ENCODE data around the gene DOCK2. TPM values are rescaled to one million over a fixed set of nuclear protein-coding genes. Genes with fewer than 3 reads are reported as not detected.

Gene DOCK2
- total and polyA plus RNA-seq, 2 of the 8 experiments (the other 6 are each of a cell fraction or from before 2014, with no cell fraction given) = 3.9 to 5.7 TPM

DNA sequence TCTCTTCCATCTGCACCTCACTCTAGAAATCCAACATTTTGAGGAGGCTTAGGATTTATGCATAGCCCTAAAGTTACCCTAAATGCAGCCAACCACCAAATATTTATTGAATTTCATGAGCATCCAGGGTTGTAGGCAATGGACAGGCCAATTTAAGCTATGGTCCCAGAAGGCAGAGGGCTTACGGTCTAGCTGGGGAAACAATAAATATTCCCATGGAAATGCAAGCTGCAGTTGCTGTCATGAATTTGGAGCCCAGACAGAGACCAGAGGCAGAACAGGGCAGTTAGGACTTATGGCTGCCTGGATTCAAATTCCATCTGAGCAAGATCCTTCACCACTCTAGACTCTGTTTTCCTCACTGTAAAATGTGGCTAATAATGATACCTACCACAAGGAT is 352.3 kb downstream of the DOCK2 start (continued):
- TF ChIP-seq, protein P1, sequence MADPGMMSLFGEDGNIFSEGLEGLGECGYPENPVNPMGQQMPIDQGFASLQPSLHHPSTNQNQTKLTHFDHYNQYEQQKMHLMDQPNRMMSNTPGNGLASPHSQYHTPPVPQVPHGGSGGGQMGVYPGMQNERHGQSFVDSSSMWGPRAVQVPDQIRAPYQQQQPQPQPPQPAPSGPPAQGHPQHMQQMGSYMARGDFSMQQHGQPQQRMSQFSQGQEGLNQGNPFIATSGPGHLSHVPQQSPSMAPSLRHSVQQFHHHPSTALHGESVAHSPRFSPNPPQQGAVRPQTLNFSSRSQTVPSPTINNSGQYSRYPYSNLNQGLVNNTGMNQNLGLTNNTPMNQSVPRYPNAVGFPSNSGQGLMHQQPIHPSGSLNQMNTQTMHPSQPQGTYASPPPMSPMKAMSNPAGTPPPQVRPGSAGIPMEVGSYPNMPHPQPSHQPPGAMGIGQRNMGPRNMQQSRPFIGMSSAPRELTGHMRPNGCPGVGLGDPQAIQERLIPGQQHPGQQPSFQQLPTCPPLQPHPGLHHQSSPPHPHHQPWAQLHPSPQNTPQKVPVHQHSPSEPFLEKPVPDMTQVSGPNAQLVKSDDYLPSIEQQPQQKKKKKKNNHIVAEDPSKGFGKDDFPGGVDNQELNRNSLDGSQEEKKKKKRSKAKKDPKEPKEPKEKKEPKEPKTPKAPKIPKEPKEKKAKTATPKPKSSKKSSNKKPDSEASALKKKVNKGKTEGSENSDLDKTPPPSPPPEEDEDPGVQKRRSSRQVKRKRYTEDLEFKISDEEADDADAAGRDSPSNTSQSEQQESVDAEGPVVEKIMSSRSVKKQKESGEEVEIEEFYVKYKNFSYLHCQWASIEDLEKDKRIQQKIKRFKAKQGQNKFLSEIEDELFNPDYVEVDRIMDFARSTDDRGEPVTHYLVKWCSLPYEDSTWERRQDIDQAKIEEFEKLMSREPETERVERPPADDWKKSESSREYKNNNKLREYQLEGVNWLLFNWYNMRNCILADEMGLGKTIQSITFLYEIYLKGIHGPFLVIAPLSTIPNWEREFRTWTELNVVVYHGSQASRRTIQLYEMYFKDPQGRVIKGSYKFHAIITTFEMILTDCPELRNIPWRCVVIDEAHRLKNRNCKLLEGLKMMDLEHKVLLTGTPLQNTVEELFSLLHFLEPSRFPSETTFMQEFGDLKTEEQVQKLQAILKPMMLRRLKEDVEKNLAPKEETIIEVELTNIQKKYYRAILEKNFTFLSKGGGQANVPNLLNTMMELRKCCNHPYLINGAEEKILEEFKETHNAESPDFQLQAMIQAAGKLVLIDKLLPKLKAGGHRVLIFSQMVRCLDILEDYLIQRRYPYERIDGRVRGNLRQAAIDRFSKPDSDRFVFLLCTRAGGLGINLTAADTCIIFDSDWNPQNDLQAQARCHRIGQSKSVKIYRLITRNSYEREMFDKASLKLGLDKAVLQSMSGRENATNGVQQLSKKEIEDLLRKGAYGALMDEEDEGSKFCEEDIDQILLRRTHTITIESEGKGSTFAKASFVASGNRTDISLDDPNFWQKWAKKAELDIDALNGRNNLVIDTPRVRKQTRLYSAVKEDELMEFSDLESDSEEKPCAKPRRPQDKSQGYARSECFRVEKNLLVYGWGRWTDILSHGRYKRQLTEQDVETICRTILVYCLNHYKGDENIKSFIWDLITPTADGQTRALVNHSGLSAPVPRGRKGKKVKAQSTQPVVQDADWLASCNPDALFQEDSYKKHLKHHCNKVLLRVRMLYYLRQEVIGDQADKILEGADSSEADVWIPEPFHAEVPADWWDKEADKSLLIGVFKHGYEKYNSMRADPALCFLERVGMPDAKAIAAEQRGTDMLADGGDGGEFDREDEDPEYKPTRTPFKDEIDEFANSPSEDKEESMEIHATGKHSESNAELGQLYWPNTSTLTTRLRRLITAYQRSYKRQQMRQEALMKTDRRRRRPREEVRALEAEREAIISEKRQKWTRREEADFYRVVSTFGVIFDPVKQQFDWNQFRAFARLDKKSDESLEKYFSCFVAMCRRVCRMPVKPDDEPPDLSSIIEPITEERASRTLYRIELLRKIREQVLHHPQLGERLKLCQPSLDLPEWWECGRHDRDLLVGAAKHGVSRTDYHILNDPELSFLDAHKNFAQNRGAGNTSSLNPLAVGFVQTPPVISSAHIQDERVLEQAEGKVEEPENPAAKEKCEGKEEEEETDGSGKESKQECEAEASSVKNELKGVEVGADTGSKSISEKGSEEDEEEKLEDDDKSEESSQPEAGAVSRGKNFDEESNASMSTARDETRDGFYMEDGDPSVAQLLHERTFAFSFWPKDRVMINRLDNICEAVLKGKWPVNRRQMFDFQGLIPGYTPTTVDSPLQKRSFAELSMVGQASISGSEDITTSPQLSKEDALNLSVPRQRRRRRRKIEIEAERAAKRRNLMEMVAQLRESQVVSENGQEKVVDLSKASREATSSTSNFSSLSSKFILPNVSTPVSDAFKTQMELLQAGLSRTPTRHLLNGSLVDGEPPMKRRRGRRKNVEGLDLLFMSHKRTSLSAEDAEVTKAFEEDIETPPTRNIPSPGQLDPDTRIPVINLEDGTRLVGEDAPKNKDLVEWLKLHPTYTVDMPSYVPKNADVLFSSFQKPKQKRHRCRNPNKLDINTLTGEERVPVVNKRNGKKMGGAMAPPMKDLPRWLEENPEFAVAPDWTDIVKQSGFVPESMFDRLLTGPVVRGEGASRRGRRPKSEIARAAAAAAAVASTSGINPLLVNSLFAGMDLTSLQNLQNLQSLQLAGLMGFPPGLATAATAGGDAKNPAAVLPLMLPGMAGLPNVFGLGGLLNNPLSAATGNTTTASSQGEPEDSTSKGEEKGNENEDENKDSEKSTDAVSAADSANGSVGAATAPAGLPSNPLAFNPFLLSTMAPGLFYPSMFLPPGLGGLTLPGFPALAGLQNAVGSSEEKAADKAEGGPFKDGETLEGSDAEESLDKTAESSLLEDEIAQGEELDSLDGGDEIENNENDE (IDR thresholded peaks at IDR 0.05; ENCODE audit: insufficient replicate concordance, low read length) = no peak
- TF ChIP-seq POLR2AphosphoS5 (IDR thresholded peaks at IDR 0.05; ENCODE audit: low read depth, low read length) (no peak), EGR1 (IDR thresholded peaks at IDR 0.05; ENCODE audit: borderline replicate concordance, low read depth, low read length) (no peak), MAFK (IDR thresholded peaks at IDR 0.05; ENCODE audit: low read depth, low read length) (no peak), TAF1 (IDR thresholded peaks at IDR 0.05; ENCODE audit: low read depth, low read length) (no peak), JUN (IDR thresholded peaks at IDR 0.05; ENCODE audit: low read depth, low read length) (no peak), ZNF274 (IDR thresholded peaks at IDR 0.05; ENCODE audit: borderline replicate concordance, extremely low read depth, low read length) (no peak), RBBP5 (IDR thresholded peaks at IDR 0.05; ENCODE audit: borderline replicate concordance, low read depth, low read length) (no peak), SAP30 (IDR thresholded peaks at IDR 0.05; ENCODE audit: insufficient read depth, insufficient replicate concordance, low read length) (no peak), SP4 (IDR thresholded peaks at IDR 0.05; ENCODE audit: low read length) (no peak), POU5F1 (IDR thresholded peaks at IDR 0.05; ENCODE audit: low read depth, low read length) (no peak), HDAC6 (IDR thresholded peaks at IDR 0.05; ENCODE audit: low read depth, low read length) (no peak), CBX8 (IDR thresholded peaks at IDR 0.05; ENCODE audit: borderline replicate concordance, low read depth, low read length) (no peak)
